PC-9 (cell line): Measurements from ENCODE around the gene MATK. TPM values are rescaled to one million over a fixed set of nuclear protein-coding genes. Genes with fewer than 3 reads are reported as not detected.

Experiments
- BruUV-seq: library from RNA; stranded (reverse); fragments of 400-500 nt; replicated peaks from 2 replicates; lab custom pipeline; 2021; lab: Mats Ljungman, UMichigan
- CTCF ChIA-PET: fragments of 300-600 bp; sonication (Branson Sonifier 250); formaldehyde crosslinking; loops from one replicate; lab custom pipeline; 2022; ENCODE audit warnings: antibody characterized with exemption; lab: Charles Lee
- POLR2A ChIA-PET: fragments of 300-600 bp; sonication (Branson Sonifier 250); formaldehyde crosslinking; loops from one replicate; lab custom pipeline; 2022; ENCODE audit warnings: antibody characterized with exemption; ENCODE audit not compliant: unreplicated experiment; lab: Charles Lee
- DNase-seq, 2 experiments: peaks; one replicate each; pipeline versions ENCODE4 v3.0.0 to v3.0.0-alpha.2; 2015 to 2022; ENCODE audit warnings: mixed read lengths in 1 of 2
- H2AFZ ChIP-seq: fragments of 200-600 bp; sonication (generic); 2 replicates; pipeline ENCODE4 v1.8.1; 2017; ENCODE audit warnings: antibody characterized with exemption
- H3F3A ChIP-seq: fragments of 200-600 bp; sonication (generic); 2 replicates; pipeline ENCODE4 v1.8.1; 2017; ENCODE audit warnings: antibody characterized with exemption, mild to moderate bottlenecking, low read depth; ENCODE audit not compliant: insufficient read depth
- H3K27ac ChIP-seq: fragments of 200-600 bp; sonication (generic); 2 replicates; pipeline ENCODE4 v1.6.1; 2016; ENCODE audit warnings: mixed run types
- H3K27me3 ChIP-seq: fragments of 200-600 bp; sonication (generic); 2 replicates; pipeline ENCODE4 v1.6.1; 2016; ENCODE audit warnings: low read depth, mixed run types; ENCODE audit not compliant: insufficient read depth
- H3K36me3 ChIP-seq: fragments of 200-600 bp; sonication (generic); 2 replicates; pipeline ENCODE4 v1.6.1; 2016; ENCODE audit warnings: low read depth, mixed run types
- H3K4me1 ChIP-seq: fragments of 200-600 bp; sonication (generic); replicated peaks from 2 replicates; pipeline ENCODE4 v1.6.1; 2016; ENCODE audit warnings: mixed run types; ENCODE audit not compliant: insufficient read depth
- H3K4me2 ChIP-seq: fragments of 200-600 bp; sonication (generic); 2 replicates; pipeline ENCODE4 v1.6.1; 2017; ENCODE audit warnings: mixed run types
- H3K4me3 ChIP-seq: fragments of 200-600 bp; sonication (generic); 2 replicates; pipeline ENCODE4 v1.6.1; 2016; ENCODE audit warnings: mixed run types
- H3K79me2 ChIP-seq: fragments of 200-600 bp; sonication (generic); 2 replicates; pipeline ENCODE4 v1.6.1; 2017; ENCODE audit warnings: low read depth, mixed run types
- H3K9me2 ChIP-seq: fragments of 200-600 bp; sonication (generic); 2 replicates; pipeline ENCODE4 v1.8.1; 2017; ENCODE audit warnings: mild to moderate bottlenecking; ENCODE audit not compliant: insufficient read depth
- H3K9me3 ChIP-seq: fragments of 200-600 bp; sonication (generic); 2 replicates; pipeline ENCODE4 v1.8.1; 2016; ENCODE audit warnings: low read depth; ENCODE audit not compliant: insufficient read depth
- H4K20me1 ChIP-seq: fragments of 200-600 bp; sonication (generic); 2 replicates; pipeline ENCODE4 v1.8.1; 2017; ENCODE audit not compliant: insufficient read depth
- CTCF ChIP-seq: fragments of 200-600 bp; sonication (generic); conservative IDR thresholded peaks from 2 replicates; pipeline ENCODE4 v1.6.1; 2017; ENCODE audit warnings: mixed run types, antibody characterized with exemption, mild to moderate bottlenecking, moderate library complexity
- EZH2 ChIP-seq: fragments of 200-600 bp; sonication (generic); IDR thresholded peaks from 2 replicates; pipeline ENCODE4 v1.8.0; 2017; ENCODE audit warnings: antibody characterized with exemption, low read depth
- intact Hi-C: fragments of 100-400 bp; cut with micrococcal nuclease; formaldehyde crosslinking; loops from one replicate; pipeline ENCODE4 v1.10.0; 2022; ENCODE audit not compliant: unreplicated experiment
- total RNA-seq: library from RNA; stranded (reverse); gene quantifications from 2 replicates; pipeline ENCODE4 v1.2.3, GENCODE V29; 2021

Gene MATK
- total RNA-seq, 1 experiment from 2014 or later = not detected

GRCh38 chr19:3775831-3776230 lies 10.3 kb downstream of the MATK start:
- no peak for TF ChIP-seq CTCF
- TF ChIP-seq EZH2 = no peak
- no TSS peak for BruUV-seq
- Histone ChIP-seq H3K4me2 (no peak overlapping the region), H3K9me3 (no peaks in the 10 kb centered on the region), H3K36me3 (no peaks in the 10 kb centered on the region), H3K27me3 (no peaks in the 10 kb centered on the region), H3K9me2 (no peaks in the 10 kb centered on the region), H4K20me1 (no peaks in the 10 kb centered on the region), H2AFZ (no peak overlapping the region), H3K27ac (no peak overlapping the region), H3K4me1 (no peaks in the 10 kb centered on the region), H3F3A (no peaks in the 10 kb centered on the region), H3K4me3 (no peak overlapping the region), H3K79me2 (no peaks in the 10 kb centered on the region)
- ChIA-PET POLR2A (no interaction called here), CTCF (no interaction called here)
- DNase-seq = no peak
- intact Hi-C loops = no loop called here

- Histone ChIP-seq H3K9me3 (no peaks in the 10 kb centered on the region), H3F3A (no peaks in the 10 kb centered on the region), H3K27ac (no peak overlapping the region), H3K27me3 (no peaks in the 10 kb centered on the region), H2AFZ (no peak overlapping the region), H3K4me2 (no peak overlapping the region), H3K4me1 (no peaks in the 10 kb centered on the region), H3K4me3 (no peak overlapping the region), H3K79me2 (no peaks in the 10 kb centered on the region), H3K36me3 (no peaks in the 10 kb centered on the region), H4K20me1 (no peaks in the 10 kb centered on the region), H3K9me2 (no peaks in the 10 kb centered on the region)
- no TSS peak for BruUV-seq
- ChIA-PET POLR2A (no interaction called here), CTCF (no interaction called here)
- no peak for TF ChIP-seq CTCF
- no peak for TF ChIP-seq EZH2
- intact Hi-C loops = no loop called here
- DNase-seq = no peak
Measured at GRCh38 chr19:3775374-3775711, 10.8 kb downstream of the MATK start.

GRCh38 chr19:3774621-3775373 lies 11.4 kb downstream of the MATK start:
- CTCF ChIA-PET = no interaction called here
- H3K27me3 ChIP-seq = no peaks in the 10 kb centered on the region

More at GRCh38 chr19:3774621-3775373, 11.4 kb downstream of the MATK start:
- no TSS peak for BruUV-seq
- H2AFZ ChIP-seq = no peak overlapping the region
- no peaks in the 10 kb centered on the region for H3K79me2 ChIP-seq
- POLR2A ChIA-PET = no interaction called here
- no peaks in the 10 kb centered on the region for H3K4me1 ChIP-seq
- no peak overlapping the region for H3K4me3 ChIP-seq
- H3K27ac ChIP-seq = no peak overlapping the region
- DNase-seq = no peak
- no peak overlapping the region for H3K4me2 ChIP-seq
- H4K20me1 ChIP-seq = no peaks in the 10 kb centered on the region
- intact Hi-C loops = no loop called here
- H3F3A ChIP-seq = no peaks in the 10 kb centered on the region
- H3K36me3 ChIP-seq = no peaks in the 10 kb centered on the region
- TF ChIP-seq CTCF (no peak), EZH2 (no peak)
- no peaks in the 10 kb centered on the region for H3K9me2 ChIP-seq
- H3K9me3 ChIP-seq = no peaks in the 10 kb centered on the region
